Testis (tissue), 3 donors: ENCODE measurements around the gene CA5B. TPM values are rescaled to one million over a fixed set of nuclear protein-coding genes. Genes with fewer than 3 reads are reported as not detected.
A peak's percentile ranks its signal among the peaks of the same experiment; 100 is the strongest.
"Not testable (repeated sequence)": the region's sequence is repeated elsewhere in the genome, so short reads cannot be mapped to it uniquely, and the experiment has no call there.

ENCODE experiments used
- DNase-seq: peaks from one replicate; pipeline ENCODE4 v3.0.0-alpha.2; 2019
- H3K27ac ChIP-seq, 2 donors: fragments of 200-600 bp; sonication (generic); one replicate each; pipeline ENCODE4 v1.5.1; 2019
- H3K27me3 ChIP-seq: fragments of 200-600 bp; sonication (generic); one replicate; pipeline ENCODE4 v1.5.1; 2019
- H3K36me3 ChIP-seq: fragments of 200-600 bp; sonication (generic); one replicate; pipeline ENCODE4 v1.5.1; 2017; ENCODE audit warnings: low read depth; ENCODE audit errors: missing control alignments
- H3K4me1 ChIP-seq: fragments of 200-600 bp; sonication (generic); one replicate; pipeline ENCODE4 v1.5.1; 2019
- H3K4me3 ChIP-seq, 2 donors: fragments of 200-600 bp; sonication (generic); one replicate each; pipeline ENCODE4 v1.5.1; 2017 to 2019
- H3K9me3 ChIP-seq: fragments of 200-600 bp; sonication (generic); one replicate; pipeline ENCODE4 v1.5.1; 2017
- CTCF ChIP-seq, 3 experiments: fragments of 450-650 bp in 2 of 3; fragments of 200-600 bp in 1 of 3; sonication (generic) in 1 of 3; IDR thresholded peaks; one replicate each; pipeline ENCODE4 v1.5.1; 2016 to 2019; ENCODE audit warnings: antibody characterized with exemption in 3 of 3, mild to moderate bottlenecking in 2 of 3, moderate library complexity in 1 of 3
- POLR2A ChIP-seq: fragments of 450-650 bp; IDR thresholded peaks from one replicate; pipeline ENCODE4 v1.6.1; 2017; ENCODE audit warnings: antibody characterized with exemption, mild to moderate bottlenecking, moderate library complexity
- WGBS, 2 donors: methylation state at CpG; one replicate each; pipeline ENCODE4 v1.1.5; 2018; 5-methylcytosine and 5-hydroxymethylcytosine counted together
- intact Hi-C: fragments of 100-400 bp; cut with DNase I; formaldehyde crosslinking; loops from one replicate; pipeline ENCODE4 v1.15.1; 2023; ENCODE audit warnings: low total_unique reads
- polyA plus RNA-seq: library from polyadenylated mRNA; stranded (reverse); fragments of 350-450 nt; fragmentation: Illumina TruSeq; extraction: RNeasy Lipid Tissue Mini Kit (QIAGEN cat#74804); gene quantifications from one replicate; pipeline ENCODE4 v1.2.3, GENCODE V29; 2014; ENCODE audit warnings: low read depth, low replicate concordance; ENCODE audit not compliant: insufficient read depth
- total RNA-seq, 2 donors: library from RNA; depleted of rRNA; stranded (reverse); fragments of >200 nt; gene quantifications; one replicate each; pipeline ENCODE4 v1.2.3, GENCODE V29; 2016

Gene CA5B
- total and polyA plus RNA-seq, 3 donors from 2014 or later = 25.1 to 53.1 (median 45.5) TPM

GRCh38 chrX:15758140-15758539 lies 20.1 kb downstream of the CA5B start:
- Histone ChIP-seq H3K27ac (no peak overlapping the region), H3K4me3 (no peak overlapping the region), H3K9me3 (no peaks in the 10 kb centered on the region), H3K27me3 (no peaks in the 10 kb centered on the region), H3K4me1 (no peaks in the 10 kb centered on the region), H3K36me3 (no peaks in the 10 kb centered on the region)
- WGBS, 2 donors = 79 to 87% methylated on average over 4 of the region's 4 CpGs
- intact Hi-C loops = no loop called here
- TF ChIP-seq POLR2A (no peak), CTCF (IDR thresholded peaks at IDR 0.05) (no peak)
- no peak for DNase-seq

- DNase-seq, H3K36me3 ChIP-seq, intact Hi-C loops, H3K4me1 ChIP-seq, H3K27me3 ChIP-seq, H3K27ac ChIP-seq, H3K4me3 ChIP-seq, H3K9me3 ChIP-seq: not testable (repeated sequence)
- WGBS, 2 donors = 80% methylated on average over 6 of the region's 6 CpGs
These were observed 21.8 kb downstream of the CA5B start for GRCh38 chrX:15759886-15760285.

- WGBS, 2 donors = 63 to 75% methylated on average over 6 to 8 of the region's 8 CpGs
- intact Hi-C loops = no loop called here
- no peak overlapping the region for H3K27ac ChIP-seq
- no peak overlapping the region for H3K4me3 ChIP-seq
- peak; percentile 19 for DNase-seq
- H3K4me1 ChIP-seq = no peaks in the 10 kb centered on the region
- TF ChIP-seq CTCF (IDR thresholded peaks at IDR 0.05) (peak in 1 of 3 experiments; percentile 37), POLR2A (no peak)
- H3K9me3 ChIP-seq = no peaks in the 10 kb centered on the region
- no peaks in the 10 kb centered on the region for H3K36me3 ChIP-seq
- no peaks in the 10 kb centered on the region for H3K27me3 ChIP-seq
These were observed 23.6 kb downstream of the CA5B start for GRCh38 chrX:15761564-15762191.

- no peak for DNase-seq
- intact Hi-C loops = no loop called here
- H3K4me3 ChIP-seq = no peak overlapping the region
- H3K9me3 ChIP-seq = no peaks in the 10 kb centered on the region
- no peak for TF ChIP-seq CTCF (IDR thresholded peaks at IDR 0.05)
- no peak for TF ChIP-seq POLR2A
- WGBS, 2 donors = 71 to 79% methylated on average over 4 of the region's 4 CpGs
- H3K27me3 ChIP-seq = no peaks in the 10 kb centered on the region
- H3K36me3 ChIP-seq = no peaks in the 10 kb centered on the region
- H3K4me1 ChIP-seq = no peaks in the 10 kb centered on the region
- H3K27ac ChIP-seq = no peak overlapping the region
These were observed 31.4 kb downstream of the CA5B start for GRCh38 chrX:15769300-15769954.

GRCh38 chrX:15781961-15782699 lies 44.1 kb downstream of the CA5B start:
- Histone ChIP-seq H3K27me3 (no peaks in the 10 kb centered on the region), H3K9me3 (no peaks in the 10 kb centered on the region), H3K36me3 (no peaks in the 10 kb centered on the region), H3K4me3 (no peak overlapping the region), H3K27ac (no peak overlapping the region), H3K4me1 (no peaks in the 10 kb centered on the region)
- no peak for DNase-seq
- intact Hi-C loops = no loop called here
- 81 to 90% methylated on average over 13 of the region's 13 CpGs for WGBS, 2 donors
- TF ChIP-seq CTCF (IDR thresholded peaks at IDR 0.05) = no peak
- no peak for TF ChIP-seq POLR2A
